Activated CD8-positive, alpha-beta memory T cell treated with anti-CD3 and anti-CD28 coated beads, Interleukin-2, amount 10 ng/mL, durations not matched to agents 7 days and 5 days (primary cell): ENCODE measurements around the gene SEMA5A. TPM values are rescaled to one million over a fixed set of nuclear protein-coding genes. Genes with fewer than 3 reads are reported as not detected.
"Not testable (repeated sequence)": the region's sequence is repeated elsewhere in the genome, so short reads cannot be mapped to it uniquely, and the experiment has no call there.

Experiments
- ATAC-seq: fragments of 150-1000 bp; cut with Tn5 transposase; one replicate; pipeline ENCODE4 v1.10.0; 2021; ENCODE audit warnings: moderate library complexity
- CTCF ChIA-PET: fragments of 350-600 bp; sonication (Branson Sonifier 250); formaldehyde crosslinking; loops from one replicate; lab custom pipeline; 2021; ENCODE audit warnings: antibody characterized with exemption; lab: Charles Lee
- DNase-seq: peaks from one replicate; pipeline ENCODE4 v3.0.0-alpha.2; 2020
- H3K27ac Mint-ChIP-seq: one replicate; pipeline ENCODE4 v1.8.0; 2021; ENCODE audit warnings: mild to moderate bottlenecking, mixed read lengths
- H3K27me3 Mint-ChIP-seq: one replicate; pipeline ENCODE4 v1.8.0; 2021; ENCODE audit warnings: mixed read lengths
- H3K36me3 Mint-ChIP-seq: one replicate; pipeline ENCODE4 v1.8.0; 2021; ENCODE audit warnings: mild to moderate bottlenecking, mixed read lengths
- H3K4me1 Mint-ChIP-seq: one replicate; pipeline ENCODE4 v1.8.0; 2021; ENCODE audit warnings: mixed read lengths
- H3K4me3 Mint-ChIP-seq: one replicate; pipeline ENCODE4 v1.8.0; 2021; ENCODE audit warnings: mild to moderate bottlenecking, moderate library complexity, mixed read lengths
- H3K9me3 Mint-ChIP-seq: one replicate; pipeline ENCODE4 v1.8.0; 2022; ENCODE audit warnings: low read depth, mixed read lengths
- total RNA-seq, 2 experiments: library from RNA; stranded (reverse); gene quantifications; one replicate each; pipeline ENCODE4 v1.2.3, GENCODE V29; 2021

Gene SEMA5A
- total RNA-seq, 2 experiments from 2014 or later: 0.02 TPM; not detected in 1

GRCh38 chr5:9425710-9426109 is 120.2 kb downstream of the SEMA5A start:
- no peak overlapping the region for H3K4me3 Mint-ChIP-seq
- CTCF ChIA-PET: no interaction called here
- DNase-seq (no peak), ATAC-seq (no peak)
- no peaks in the 10 kb centered on the region for H3K27me3 Mint-ChIP-seq
- H3K4me1 Mint-ChIP-seq: no peaks in the 10 kb centered on the region
- H3K9me3 Mint-ChIP-seq: peaks cover 5% of the 10 kb centered on the region
- H3K27ac Mint-ChIP-seq: no peak overlapping the region
- H3K36me3 Mint-ChIP-seq: no peaks in the 10 kb centered on the region

GRCh38 chr5:9423571-9423970 is 122.3 kb downstream of the SEMA5A start:
- CTCF ChIA-PET: no interaction called here
- Mint-ChIP-seq H3K4me1 (no peaks in the 10 kb centered on the region), H3K27me3 (no peaks in the 10 kb centered on the region), H3K4me3 (no peak overlapping the region), H3K36me3 (no peaks in the 10 kb centered on the region), H3K27ac (no peak overlapping the region), H3K9me3 (peaks cover 10% of the 10 kb centered on the region)
- no peak for DNase-seq
- ATAC-seq: no peak

- DNase-seq (no peak), ATAC-seq (no peak)
- Mint-ChIP-seq H3K4me1 (no peaks in the 10 kb centered on the region), H3K36me3 (no peaks in the 10 kb centered on the region), H3K27me3 (no peaks in the 10 kb centered on the region), H3K9me3 (peaks cover 10% of the 10 kb centered on the region), H3K4me3 (no peak overlapping the region), H3K27ac (no peak overlapping the region)
- CTCF ChIA-PET: no interaction called here
Measured at GRCh38 chr5:9421884-9422283, 124.0 kb downstream of the SEMA5A start.

- no peak overlapping the region for H3K4me3 Mint-ChIP-seq
- ATAC-seq (no peak), DNase-seq (no peak)
- H3K27ac Mint-ChIP-seq: no peak overlapping the region
- CTCF ChIA-PET: no interaction called here
- H3K9me3 Mint-ChIP-seq: peaks cover 7% of the 10 kb centered on the region
- H3K4me1 Mint-ChIP-seq: no peaks in the 10 kb centered on the region
- no peaks in the 10 kb centered on the region for H3K27me3 Mint-ChIP-seq
- no peaks in the 10 kb centered on the region for H3K36me3 Mint-ChIP-seq
Measured at GRCh38 chr5:9419794-9420193, 126.1 kb downstream of the SEMA5A start.

- Mint-ChIP-seq H3K36me3 (no peaks in the 10 kb centered on the region), H3K27ac (no peak overlapping the region), H3K4me1 (no peaks in the 10 kb centered on the region), H3K27me3 (no peaks in the 10 kb centered on the region), H3K4me3 (no peak overlapping the region), H3K9me3 (peaks cover 5% of the 10 kb centered on the region)
- ATAC-seq: no peak
- CTCF ChIA-PET: no interaction called here
- no peak for DNase-seq
Measured at GRCh38 chr5:9415566-9415965, 130.3 kb downstream of the SEMA5A start.

GRCh38 chr5:9415091-9415490 is 130.8 kb downstream of the SEMA5A start:
- ATAC-seq: no peak
- H3K36me3 Mint-ChIP-seq: no peaks in the 10 kb centered on the region

GRCh38 chr5:9411142-9411541 is 134.7 kb downstream of the SEMA5A start:
- Mint-ChIP-seq H3K4me3 (no peak overlapping the region), H3K36me3 (no peaks in the 10 kb centered on the region), H3K27me3 (no peaks in the 10 kb centered on the region), H3K9me3 (peaks cover 9% of the 10 kb centered on the region), H3K27ac (no peak overlapping the region), H3K4me1 (no peaks in the 10 kb centered on the region)
- DNase-seq (no peak), ATAC-seq (no peak)
- CTCF ChIA-PET: no interaction called here

More at GRCh38 chr5:9415091-9415490, 130.8 kb downstream of the SEMA5A start:
- Mint-ChIP-seq H3K27me3 (no peaks in the 10 kb centered on the region), H3K27ac (no peak overlapping the region), H3K9me3 (peaks cover 9% of the 10 kb centered on the region), H3K4me3 (no peak overlapping the region), H3K4me1 (no peaks in the 10 kb centered on the region)
- no peak for DNase-seq
- CTCF ChIA-PET: no interaction called here

- H3K4me1 Mint-ChIP-seq: no peaks in the 10 kb centered on the region
- ATAC-seq: no peak
- no peak overlapping the region for H3K4me3 Mint-ChIP-seq
- no peaks in the 10 kb centered on the region for H3K36me3 Mint-ChIP-seq
- DNase-seq: no peak
- peaks cover 11% of the 10 kb centered on the region for H3K9me3 Mint-ChIP-seq
- no peaks in the 10 kb centered on the region for H3K27me3 Mint-ChIP-seq
- H3K27ac Mint-ChIP-seq: no peak overlapping the region
- CTCF ChIA-PET: no interaction called here
Measured at GRCh38 chr5:9409413-9409960, 136.4 kb downstream of the SEMA5A start.

- no peak for DNase-seq
- H3K27me3 Mint-ChIP-seq: no peaks in the 10 kb centered on the region
- CTCF ChIA-PET: no interaction called here
- no peak overlapping the region for H3K27ac Mint-ChIP-seq
- H3K9me3 Mint-ChIP-seq: peaks cover 11% of the 10 kb centered on the region
- H3K4me3 Mint-ChIP-seq: no peak overlapping the region
- no peaks in the 10 kb centered on the region for H3K4me1 Mint-ChIP-seq
- H3K36me3 Mint-ChIP-seq: no peaks in the 10 kb centered on the region
- no peak for ATAC-seq
Measured at GRCh38 chr5:9408964-9409363, 136.9 kb downstream of the SEMA5A start.

- Mint-ChIP-seq H3K4me1 (no peaks in the 10 kb centered on the region), H3K27me3 (no peaks in the 10 kb centered on the region)
- ATAC-seq: no peak
Measured at GRCh38 chr5:9405196-9405754, 140.6 kb downstream of the SEMA5A start.

GRCh38 chr5:9401786-9402472 is 143.9 kb downstream of the SEMA5A start:
- Mint-ChIP-seq H3K36me3 (no peaks in the 10 kb centered on the region), H3K27ac (no peak overlapping the region), H3K9me3 (peaks cover 6% of the 10 kb centered on the region), H3K4me3 (no peak overlapping the region), H3K27me3 (no peaks in the 10 kb centered on the region), H3K4me1 (no peaks in the 10 kb centered on the region)
- DNase-seq (no peak), ATAC-seq (no peak)
- CTCF ChIA-PET: no interaction called here

More at GRCh38 chr5:9405196-9405754, 140.6 kb downstream of the SEMA5A start:
- CTCF ChIA-PET: no interaction called here
- Mint-ChIP-seq H3K27ac (no peak overlapping the region), H3K4me3 (no peak overlapping the region), H3K36me3 (no peaks in the 10 kb centered on the region), H3K9me3 (peaks cover 13% of the 10 kb centered on the region)
- no peak for DNase-seq

GRCh38 chr5:9399783-9400182 is 146.1 kb downstream of the SEMA5A start:
- H3K27ac Mint-ChIP-seq, H3K4me3 Mint-ChIP-seq, H3K4me1 Mint-ChIP-seq, DNase-seq, H3K9me3 Mint-ChIP-seq, ATAC-seq, CTCF ChIA-PET, H3K27me3 Mint-ChIP-seq, H3K36me3 Mint-ChIP-seq: not testable (repeated sequence)

- DNase-seq (no peak), ATAC-seq (no peak)
- H3K9me3 Mint-ChIP-seq: peaks cover 7% of the 10 kb centered on the region
- no peaks in the 10 kb centered on the region for H3K4me1 Mint-ChIP-seq
- no peak overlapping the region for H3K27ac Mint-ChIP-seq
- CTCF ChIA-PET: no interaction called here
- H3K36me3 Mint-ChIP-seq: no peaks in the 10 kb centered on the region
- no peaks in the 10 kb centered on the region for H3K27me3 Mint-ChIP-seq
- no peak overlapping the region for H3K4me3 Mint-ChIP-seq
Measured at GRCh38 chr5:9399094-9399493, 146.8 kb downstream of the SEMA5A start.

GRCh38 chr5:9398227-9398626 is 147.6 kb downstream of the SEMA5A start:
- H3K4me1 Mint-ChIP-seq: no peaks in the 10 kb centered on the region
- peaks cover 7% of the 10 kb centered on the region for H3K9me3 Mint-ChIP-seq
- no peak overlapping the region for H3K27ac Mint-ChIP-seq
- DNase-seq (no peak), ATAC-seq (no peak)
- H3K4me3 Mint-ChIP-seq: no peak overlapping the region
- H3K36me3 Mint-ChIP-seq: no peaks in the 10 kb centered on the region
- no peaks in the 10 kb centered on the region for H3K27me3 Mint-ChIP-seq
- CTCF ChIA-PET: no interaction called here
